Fibroblast of skin of left biceps (primary cell): ENCODE measurements around the gene SLC15A1.

ENCODE experiments used
- DNase-seq, 2 experiments: peaks; one replicate each; pipeline ENCODE4 v3.0.0-alpha.2; 2013; ENCODE audit warnings: low read depth in 2 of 2

The SLC15A1 gene

DNA sequence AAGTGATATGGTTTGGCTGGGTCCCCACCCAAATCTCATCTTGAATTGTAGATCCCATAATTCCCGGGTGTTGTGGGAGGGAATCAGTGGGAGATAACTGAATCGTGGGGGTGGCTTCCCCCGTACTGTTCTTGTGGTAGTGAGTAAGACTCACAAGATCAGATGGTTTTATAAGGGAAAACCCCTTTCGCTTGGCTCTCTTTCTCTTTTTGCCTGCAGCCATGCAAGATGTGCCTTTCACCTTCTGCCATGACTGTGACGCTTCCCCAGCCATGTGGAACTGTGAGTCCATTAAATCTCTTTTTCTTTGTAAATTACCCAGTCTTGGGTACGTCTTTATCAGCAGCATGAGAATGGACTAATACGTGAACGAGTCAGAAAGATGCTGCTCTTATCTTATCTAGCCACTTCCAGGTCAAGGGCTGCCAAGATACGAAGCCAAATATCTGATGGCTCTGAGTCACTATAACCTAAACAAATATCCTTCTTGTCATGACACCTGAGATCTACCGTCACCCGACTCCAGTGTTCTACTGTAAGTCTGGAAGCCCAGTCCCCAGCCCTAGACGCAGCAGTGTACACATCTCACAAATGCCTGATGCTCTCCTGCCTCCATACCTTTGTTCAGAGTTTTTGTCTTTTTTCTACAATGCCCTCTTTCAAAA, 45.9 kb downstream of the SLC15A1 start:
- DNase-seq = no peak

DNA sequence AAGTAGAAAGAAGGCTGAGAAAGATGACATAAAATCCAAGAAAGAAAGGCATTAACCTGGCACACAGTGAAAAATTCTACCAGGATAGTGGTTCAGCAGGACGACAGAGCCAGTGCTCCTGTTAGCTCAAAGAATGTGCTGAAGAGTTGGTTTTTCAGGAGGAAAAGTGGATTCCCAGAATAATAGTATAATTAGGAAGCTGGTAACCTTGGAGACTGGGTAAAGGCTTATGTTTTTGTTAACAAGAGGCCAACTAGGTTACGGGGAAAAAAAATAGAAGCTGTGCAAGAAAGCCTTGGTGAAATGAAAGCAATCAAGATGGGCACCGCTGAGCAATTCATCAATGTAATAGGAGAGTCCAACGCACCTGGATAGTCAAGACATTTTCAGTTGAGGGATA, 54.7 kb downstream of the SLC15A1 start:
- DNase-seq = no peak

DNA sequence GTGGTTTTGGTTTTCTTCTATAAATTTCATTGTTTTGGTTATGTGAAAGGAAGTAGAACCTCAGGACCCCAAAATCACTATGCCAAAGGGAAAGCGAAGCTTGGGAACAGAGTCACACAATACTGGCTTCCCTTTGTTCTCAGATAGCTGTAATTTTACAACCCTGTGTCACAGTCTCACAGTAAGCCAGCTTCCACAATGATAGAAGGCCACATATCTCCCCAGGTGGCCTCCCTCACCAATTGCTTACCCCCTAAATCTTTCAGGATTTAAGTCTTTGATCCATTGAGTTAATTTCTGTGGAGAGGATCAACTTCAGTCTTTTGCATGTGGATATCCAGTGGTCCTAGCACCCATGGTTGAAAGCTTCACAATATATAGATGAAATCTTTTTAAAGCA, 58.7 kb downstream of the SLC15A1 start:
- DNase-seq = no peak

DNA sequence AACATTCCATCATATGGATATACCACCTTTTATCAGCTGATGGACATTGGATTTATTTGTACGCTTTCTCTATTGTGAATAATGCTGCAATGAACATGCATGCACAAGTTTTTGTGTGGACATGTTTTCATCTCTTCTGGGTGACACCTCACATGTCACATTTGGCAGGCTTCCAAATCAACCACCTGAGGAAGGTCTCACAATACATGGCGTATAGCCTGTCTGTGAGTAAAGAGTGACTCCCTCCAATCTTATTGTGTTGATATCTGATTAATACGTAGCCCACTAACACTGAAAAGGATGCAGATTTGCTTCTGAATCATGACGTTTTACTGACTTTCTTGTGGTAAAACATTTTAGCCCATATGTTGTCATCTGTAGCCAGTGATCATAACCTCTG, 61.1 kb downstream of the SLC15A1 start:
- no peak for DNase-seq

DNA sequence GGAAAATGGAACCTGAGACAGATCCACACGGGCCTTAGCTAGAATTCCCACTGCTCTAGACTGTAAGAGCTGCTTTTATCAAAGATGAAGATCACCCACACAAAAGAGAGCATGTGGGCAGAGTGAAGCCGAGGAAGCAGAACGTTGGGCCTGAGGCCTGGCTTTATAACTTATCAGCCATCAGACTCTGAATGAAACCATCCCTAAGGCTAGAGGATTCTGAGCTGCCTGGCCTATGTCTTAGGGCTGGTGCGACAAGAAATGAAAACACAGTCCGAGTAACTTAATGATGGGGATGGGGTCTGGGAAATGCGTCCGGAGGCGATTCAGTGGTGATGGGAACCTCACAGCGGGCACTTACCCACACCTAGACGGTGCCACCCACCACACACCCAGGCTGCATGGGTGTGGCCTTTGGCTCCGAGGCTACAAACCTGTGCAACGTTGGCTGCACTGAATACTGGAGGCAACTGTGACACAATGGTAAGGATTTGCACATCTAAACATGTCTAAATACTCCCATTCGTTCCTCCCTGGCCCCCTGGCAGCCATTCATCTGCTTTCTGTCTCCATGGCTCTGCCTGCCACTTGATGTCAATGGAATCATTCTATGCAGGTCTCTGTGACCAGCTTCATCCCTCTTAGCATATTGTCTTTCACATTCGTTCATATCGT, 62.0 kb downstream of the SLC15A1 start:
- no peak for DNase-seq

DNA sequence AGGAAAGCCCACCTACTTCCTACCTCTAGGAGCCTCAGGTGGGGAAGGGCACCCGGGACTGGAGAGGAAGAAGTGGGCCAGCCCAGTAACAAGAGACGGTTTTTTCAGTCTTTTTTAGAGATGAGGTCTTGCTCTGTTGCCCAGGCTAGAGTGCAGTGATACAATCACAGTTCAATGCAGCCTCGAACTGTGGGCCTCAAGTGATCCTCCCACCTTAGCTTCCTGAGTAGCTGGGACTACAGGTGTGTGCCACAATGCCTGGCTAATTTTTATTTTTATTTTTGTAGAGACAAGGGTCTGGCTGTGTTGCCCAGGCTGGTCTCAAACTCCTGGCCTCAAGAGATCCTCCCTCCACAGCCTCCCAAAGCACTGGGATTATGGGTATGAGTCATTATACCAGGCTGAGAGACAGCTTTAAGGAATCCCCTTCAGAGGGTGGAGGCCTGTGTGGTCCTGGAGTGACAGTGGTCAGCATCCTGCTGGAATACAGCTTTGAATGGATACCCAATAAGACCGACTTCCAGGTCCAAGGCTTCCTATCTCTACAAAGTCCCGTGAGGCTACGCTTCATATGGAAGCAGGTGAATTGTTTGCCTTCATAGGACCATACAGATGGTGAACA, 63.0 kb downstream of the SLC15A1 start:
- no peak for DNase-seq

DNA sequence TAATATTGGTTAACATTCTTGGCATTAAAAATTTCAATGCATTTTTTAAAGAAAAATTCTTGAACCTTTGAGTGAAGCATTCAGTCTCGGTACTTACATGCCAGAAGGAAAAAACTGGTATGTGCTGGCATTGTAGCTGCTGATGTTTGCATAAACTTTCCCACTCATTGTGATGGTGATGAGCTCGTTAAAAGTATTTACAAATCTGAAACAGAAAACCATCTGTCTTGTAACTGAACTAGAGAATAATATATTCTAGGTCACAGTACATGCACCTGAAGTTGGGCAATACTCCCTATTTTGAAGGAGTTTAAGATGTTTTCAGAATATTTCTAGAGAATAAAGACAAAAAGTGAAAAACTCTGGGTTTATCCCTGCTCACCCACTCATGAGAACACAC, 64.1 kb downstream of the SLC15A1 start:
- DNase-seq = no peak

DNA sequence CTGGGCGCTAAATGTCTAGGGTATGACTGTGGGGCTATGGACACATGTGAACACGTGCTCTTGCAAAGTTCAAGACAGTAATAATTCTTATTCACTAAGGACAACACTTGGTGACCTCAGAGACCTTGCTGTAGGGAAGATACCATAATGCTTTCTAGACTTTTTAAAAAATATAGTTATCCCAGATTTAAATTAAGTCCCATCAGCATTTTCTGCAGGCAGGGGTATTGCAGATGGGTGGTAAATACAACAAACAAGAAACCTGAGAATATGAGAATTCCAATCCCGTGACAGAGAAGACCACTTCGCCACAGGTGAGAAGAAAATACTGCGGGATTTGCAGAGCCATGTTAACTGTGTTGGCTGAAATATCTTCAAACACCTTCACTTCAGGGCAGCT, 65.2 kb downstream of the SLC15A1 start:
- no peak for DNase-seq

DNA sequence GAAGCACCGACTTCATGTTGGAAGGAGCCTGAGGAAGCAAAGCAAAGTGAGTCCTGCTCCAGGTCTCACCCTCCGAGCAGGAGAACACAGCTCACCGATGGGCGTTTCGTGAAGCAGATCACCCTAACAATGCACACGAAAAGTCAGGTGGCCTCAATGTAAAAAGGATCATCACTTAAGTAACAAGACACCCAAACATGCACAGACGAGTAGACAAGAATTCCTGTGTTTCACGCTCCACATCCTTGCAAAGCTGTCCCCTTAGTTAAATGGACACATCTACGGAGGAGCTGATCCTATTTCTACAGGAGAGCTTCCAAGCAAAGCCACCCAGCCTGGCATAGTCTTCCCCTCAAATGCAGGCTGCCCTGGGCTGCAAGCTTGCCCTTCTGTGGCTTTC, 66.2 kb downstream of the SLC15A1 start:
- DNase-seq = no peak

DNA sequence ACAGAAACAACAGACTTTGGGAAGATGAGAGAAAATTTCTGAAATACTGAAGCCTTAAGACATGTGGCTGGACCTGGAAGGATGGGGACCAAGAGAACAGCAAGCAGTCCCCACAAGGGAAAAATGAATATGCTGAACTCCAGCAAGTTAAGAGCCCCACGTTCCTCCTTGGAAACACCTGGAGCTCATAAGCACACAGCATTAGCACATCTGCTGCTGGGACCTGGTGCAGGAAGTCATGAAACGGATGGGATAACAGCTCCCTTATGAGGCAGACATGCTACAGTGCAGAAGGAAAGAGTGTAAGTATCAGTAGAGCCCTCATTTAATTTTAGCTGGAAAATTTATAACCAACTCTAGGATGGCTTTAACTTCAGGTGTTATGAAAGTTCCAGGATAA, 67.3 kb downstream of the SLC15A1 start:
- no peak for DNase-seq

DNA sequence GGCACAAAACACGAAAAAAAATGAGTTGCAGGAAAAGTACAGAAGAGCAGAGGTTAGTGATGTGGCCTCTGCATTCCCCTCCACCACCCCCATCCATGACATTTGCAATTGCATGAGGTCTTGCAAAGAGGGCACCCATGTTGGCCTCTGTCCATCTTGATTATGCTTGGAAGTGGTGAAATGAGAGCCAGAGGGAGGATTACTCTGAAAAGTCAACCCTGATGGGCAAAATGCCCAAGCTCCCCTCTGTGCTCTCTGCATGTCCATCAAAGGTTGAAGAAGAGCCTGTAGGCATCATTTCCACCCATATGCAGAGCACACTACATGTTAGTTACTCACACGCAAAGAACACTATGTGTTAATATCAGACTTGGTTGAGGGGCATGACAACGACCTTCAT, 71.4 kb downstream of the SLC15A1 start:
- no peak for DNase-seq

DNA sequence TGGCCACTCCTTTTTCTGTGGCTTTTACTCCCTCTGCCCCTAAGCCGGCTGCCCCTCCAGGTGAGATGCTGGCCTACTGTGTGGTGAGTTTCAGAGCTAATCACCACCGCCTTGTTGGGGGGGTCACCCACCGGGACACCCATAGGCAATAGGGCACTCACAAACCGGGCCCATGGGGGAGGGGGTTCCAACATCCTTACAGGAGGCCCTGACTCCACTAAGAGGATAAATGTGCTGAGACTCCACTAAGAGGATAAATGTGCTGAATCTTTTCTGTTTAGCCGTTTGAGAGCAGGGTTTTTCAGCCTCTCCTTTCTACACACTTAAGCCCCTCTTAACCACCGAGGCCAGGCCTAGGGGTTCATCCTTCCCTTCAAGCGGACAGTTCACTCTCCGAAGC, 73.7 kb downstream of the SLC15A1 start:
- DNase-seq = no peak

DNA sequence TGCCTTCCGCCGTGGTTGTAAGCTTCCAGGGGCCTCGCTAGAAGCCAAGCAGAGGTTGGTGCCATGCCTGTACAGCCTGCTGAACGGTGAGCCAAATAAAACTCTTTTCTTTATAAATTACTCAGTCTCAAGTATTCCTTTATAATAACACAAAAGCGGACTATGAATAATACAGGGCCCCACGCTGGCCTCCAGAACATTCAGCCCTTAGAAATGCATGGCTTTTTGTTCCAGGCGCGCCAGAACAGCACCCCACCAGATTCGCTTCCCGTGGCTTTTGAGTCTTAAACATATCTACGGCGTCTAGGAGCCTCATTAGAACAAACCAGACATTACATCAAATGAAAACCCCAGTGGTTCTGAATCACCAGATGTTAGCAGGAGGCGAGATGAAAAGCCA, 75.1 kb downstream of the SLC15A1 start:
- peak; percentile 49 to 52 for DNase-seq

DNA sequence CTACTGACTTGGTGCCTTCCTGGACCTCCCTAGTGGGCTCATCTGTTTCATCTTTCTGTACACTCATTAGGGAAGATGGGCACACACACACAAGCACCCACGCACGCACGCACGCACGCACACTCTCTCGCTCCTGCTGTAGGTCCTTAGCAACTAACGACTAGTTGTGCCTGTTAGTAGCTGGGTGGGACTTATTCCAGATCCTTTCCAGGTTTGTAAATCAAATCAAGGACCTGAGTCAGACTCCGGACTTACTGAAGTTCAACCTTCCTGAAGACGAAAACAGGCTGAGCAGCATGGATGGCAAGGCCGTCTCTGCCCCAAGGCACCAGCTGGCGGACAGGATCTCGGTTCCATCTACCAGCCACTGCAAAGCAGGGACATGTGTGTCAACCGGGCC, 76.2 kb downstream of the SLC15A1 start:
- DNase-seq = no peak

DNA sequence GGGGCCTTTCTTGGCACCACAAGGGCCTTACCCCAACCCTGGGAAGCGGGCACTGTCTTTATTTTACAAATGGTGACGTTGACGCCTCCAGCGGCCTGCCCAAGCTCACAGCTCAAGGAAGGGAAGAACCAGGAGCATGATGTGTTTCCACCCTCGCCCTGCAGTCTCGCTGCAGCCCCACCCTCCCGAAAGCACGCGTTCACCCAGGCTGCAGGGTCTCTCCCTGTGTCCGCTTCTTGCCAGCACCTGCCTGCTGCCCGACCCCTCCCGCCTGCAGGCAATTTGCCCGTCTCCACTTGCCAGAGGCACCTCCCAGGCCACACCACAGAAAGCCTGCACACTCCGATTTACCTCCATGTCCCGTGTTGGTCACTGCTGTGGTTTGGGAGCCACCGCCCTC, 76.6 kb downstream of the SLC15A1 start:
- no peak for DNase-seq

DNA sequence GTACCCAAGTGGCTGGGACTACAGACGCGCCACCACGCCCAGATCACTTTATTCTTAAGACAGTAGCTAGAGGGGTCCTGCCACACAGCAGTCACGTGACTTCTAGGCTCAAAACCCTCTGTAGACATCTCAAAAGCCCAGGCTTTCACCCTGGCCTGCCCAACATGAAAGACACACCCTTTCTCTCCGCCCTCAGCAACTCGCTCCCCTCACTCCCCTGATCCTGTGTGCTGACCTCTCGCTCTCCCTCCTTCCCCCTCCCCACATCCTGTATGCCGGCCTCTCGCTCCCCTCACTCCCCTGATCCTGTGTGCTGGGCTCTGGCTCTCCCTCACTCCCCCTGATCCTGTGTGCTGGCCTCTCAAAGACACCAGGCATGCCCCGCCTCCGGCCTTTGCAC, 77.4 kb downstream of the SLC15A1 start:
- DNase-seq = no peak

DNA sequence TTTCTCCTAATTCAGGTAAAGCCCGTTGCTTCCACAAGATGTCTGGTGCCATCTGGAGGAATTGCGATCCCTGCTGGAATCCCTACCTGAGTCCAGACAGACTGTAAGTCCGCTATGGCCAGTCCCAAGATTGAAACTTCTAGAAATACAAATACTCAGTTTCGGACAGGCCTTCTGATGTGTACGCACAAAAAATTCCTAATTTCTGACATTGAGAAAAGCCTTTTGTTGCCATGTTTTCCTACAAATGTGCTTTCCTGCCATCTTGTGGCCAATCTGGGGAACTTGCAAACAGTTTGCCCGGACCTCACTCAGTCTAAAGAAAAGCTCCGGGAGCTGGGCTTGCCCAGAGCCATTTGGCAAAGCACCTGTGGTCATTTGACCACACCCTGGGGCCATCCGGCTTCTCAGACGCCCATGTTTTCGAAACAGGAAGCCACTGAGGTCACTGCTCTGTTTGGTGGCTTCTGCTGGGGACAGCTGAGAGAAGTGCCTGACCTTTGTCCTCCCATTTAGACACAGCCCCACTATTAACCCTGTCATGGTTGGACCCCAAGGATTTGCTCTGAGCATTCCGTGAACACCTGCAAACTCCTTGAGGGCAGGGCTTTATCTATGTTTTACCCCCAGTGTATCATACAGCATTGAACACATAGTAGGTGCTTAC, 79.4 kb downstream of the SLC15A1 start:
- peak in 1 of 2 experiments; percentile 36 for DNase-seq

DNA sequence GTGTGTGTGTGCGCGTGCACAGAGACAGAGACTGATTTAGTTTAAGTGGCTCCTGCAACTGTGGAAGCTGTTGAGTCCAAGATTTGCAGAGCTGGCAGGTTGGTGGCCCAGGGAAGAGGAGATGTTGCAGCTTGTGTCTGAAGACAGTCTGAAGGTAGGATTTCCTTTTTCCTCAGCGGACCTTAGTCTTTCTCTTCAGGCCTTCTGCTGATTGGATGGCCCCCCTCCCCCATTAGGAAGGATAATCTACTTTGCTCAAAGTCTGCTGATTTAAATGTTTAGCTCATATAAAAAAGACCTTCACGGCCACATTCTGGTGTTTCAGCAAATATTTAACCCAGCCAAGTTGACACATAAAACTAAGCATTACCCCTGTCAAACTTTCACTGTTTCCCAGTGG, 84.3 kb downstream of the SLC15A1 start:
- DNase-seq = no peak

DNA sequence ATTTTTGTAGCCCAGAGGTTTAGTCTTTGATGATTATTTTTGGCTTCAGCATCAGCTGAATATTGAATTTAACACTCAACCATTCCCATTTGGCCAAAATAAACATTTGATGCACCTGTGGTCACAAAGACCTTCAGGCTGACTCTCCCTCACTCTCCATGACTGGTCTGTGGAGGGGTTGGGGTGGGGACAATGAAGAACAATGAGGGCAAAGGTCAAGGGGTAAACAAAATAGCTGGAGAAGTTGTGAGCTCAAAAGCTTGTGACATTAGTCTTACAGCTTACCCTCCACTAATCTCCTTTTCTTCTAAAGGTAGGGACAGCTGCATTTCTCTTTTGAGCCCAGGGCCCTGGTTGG, 86.9 kb downstream of the SLC15A1 start:
- DNase-seq = no peak

DNA sequence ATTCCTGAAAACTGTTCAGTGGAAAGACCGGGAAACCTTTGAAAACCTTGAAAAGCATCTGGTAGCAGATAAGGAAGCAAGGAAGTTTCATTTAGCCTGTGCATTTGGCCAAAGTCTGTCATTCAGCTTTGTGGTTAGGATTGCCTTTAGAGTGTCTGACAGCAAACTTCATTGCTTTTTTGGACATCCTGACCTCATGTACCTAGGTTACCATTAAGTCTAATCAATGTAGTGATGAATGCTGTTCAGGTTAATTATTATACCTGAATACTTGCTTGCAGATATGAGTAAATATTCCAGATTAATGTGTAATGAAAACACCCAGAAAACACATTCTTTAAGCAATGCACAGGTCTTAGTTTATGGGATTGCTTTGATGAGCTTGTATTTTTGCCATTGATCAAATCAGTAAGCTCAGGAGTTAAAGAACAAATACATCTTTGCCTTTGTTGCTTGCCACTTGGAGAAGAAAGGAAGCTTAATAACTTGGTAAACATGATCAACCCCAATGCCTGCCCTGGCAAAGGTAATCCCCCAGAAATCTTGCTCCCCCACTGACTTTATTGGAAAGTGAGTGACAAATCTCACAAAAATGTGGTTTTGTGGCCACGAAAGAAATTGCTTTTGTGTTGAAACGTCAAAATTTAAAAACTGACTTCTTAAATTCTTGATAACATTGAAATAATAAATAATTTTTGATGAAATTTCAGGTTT, 87.4 kb downstream of the SLC15A1 start:
- DNase-seq = no peak

DNA sequence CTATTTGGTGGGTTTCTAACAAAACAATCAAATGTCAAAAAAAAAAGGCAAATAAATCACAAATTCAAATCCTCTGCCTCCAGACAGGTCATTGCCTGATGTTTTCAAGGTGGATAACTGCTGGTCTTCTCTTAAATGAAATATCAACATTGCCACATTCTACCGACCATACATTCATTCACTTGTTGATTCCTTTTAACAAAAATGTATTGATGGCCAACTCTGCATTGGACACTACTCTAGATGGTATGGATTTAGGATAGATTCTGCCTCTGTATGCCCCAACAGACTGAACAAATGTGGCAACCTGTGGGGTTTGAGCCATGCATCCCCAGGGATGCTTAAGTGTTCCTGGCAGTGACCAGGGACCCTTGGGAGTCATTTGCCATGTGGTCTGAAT, 88.0 kb downstream of the SLC15A1 start:
- DNase-seq = no peak

DNA sequence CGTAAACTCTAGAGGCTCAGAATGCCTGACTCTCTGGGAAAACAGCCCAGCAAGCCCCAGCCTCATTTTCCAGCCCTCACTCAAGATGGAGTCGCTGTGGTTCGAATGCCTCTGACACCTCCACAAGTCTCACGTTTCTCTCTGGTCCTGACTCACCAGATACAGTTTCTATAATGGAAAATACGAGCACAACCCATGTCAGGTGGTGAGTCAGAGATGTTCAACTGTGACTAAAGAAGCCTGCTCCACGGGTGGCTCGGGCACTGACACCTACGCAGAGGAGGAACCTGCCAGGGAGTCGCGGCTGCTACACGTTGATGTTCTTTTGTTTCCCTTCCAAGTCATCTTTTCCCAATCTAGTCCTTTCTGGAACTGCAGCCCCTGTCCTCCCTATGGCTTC, 88.4 kb downstream of the SLC15A1 start:
- DNase-seq = no peak
